ENCODE data around the gene EDIL3. TPM values are rescaled to one million over a fixed set of nuclear protein-coding genes. Genes with fewer than 3 reads are reported as not detected.

EDIL3 gene
- total and polyA plus RNA-seq, 9 of the 15 experiments (the other 6 are each of a cell fraction or from before 2014, with no cell fraction given), result 0.09 TPM; not detected in 8

GRCh38 chr5:84118551-84118950 lies 266.1 kb downstream of the EDIL3 start (continued):
- TF ChIP-seq PRDM10 (IDR thresholded peaks at IDR 0.05; ENCODE audit: partially characterized antibody) (no peak), NFE2 (IDR thresholded peaks at IDR 0.05; ENCODE audit: low read depth) (no peak), ZNF282 (CRISPR knock-in tag; IDR thresholded peaks at IDR 0.05) (no peak), BDP1 (IDR thresholded peaks at IDR 0.05; ENCODE audit: insufficient read depth, insufficient read length) (no peak), ZNF79 (CRISPR knock-in tag; IDR thresholded peaks at IDR 0.05; ENCODE audit: low read depth) (no peak), TRIM28 (IDR thresholded peaks at IDR 0.05) (no peak)

GRCh38 chr5:84115727-84116126 lies 269.0 kb downstream of the EDIL3 start:
- H2AFZ ChIP-seq (ENCODE audit: low read depth, low read length), result no peak overlapping the region
- H3K4me3 ChIP-seq, result no peak overlapping the region
- in situ Hi-C loops (cut with MboI), result no loop called here
- no peaks in the 10 kb centered on the region for H3K79me2 ChIP-seq (ENCODE audit: control insufficient read depth, insufficient read depth, low read length)
- H3K9ac ChIP-seq (ENCODE audit: insufficient read depth in 1 of 2, low read depth in 2 of 2, low read length in 2 of 2), result no peak overlapping the region
- H3K9me3 ChIP-seq (replicated peaks; ENCODE audit: control insufficient read depth, insufficient read depth, low read depth, low read length), result no peaks in the 10 kb centered on the region
- 0% methylated on average over 1 of the region's 1 CpG for WGBS (ENCODE audit: insufficient coverage, low coverage, missing lambda C conversion rate)
- intact Hi-C loops (cut with micrococcal nuclease), result no loop called here
- no TSS peak for BruUV-seq (replicated peaks)
- H3K36me3 ChIP-seq (ENCODE audit: control insufficient read depth, insufficient read depth, low read length), result no peaks in the 10 kb centered on the region
- ChIA-PET CTCF (ENCODE audit: low intra/inter-chr PET ratio) (no interaction called here), POLR2A (no interaction called here)
- no peak overlapping the region for H3K27ac ChIP-seq (ENCODE audit: extremely low read depth, low read depth, low read length)
- ATAC-seq (no peak), DNase-seq (ENCODE audit: extremely low read depth in 1 of 4, low spot score in 3 of 4) (no peak), FAIRE-seq (no peak)
- H3K4me2 ChIP-seq (ENCODE audit: insufficient read depth, low read length), result no peak overlapping the region
- no peaks in the 10 kb centered on the region for H4K20me1 ChIP-seq (replicated peaks; ENCODE audit: control insufficient read depth, insufficient read depth, low read length)
- TF ChIP-seq BRF1 (IDR thresholded peaks at IDR 0.05; ENCODE audit: borderline replicate concordance, extremely low read depth, insufficient read length), result no peak
- no peak for TF ChIP-seq PRMT5 (CRISPR knock-in tag; IDR thresholded peaks at IDR 0.05)
- H3K9me1 ChIP-seq (ENCODE audit: control insufficient read depth, insufficient read depth, low read length), result no peaks in the 10 kb centered on the region
- H3K4me1 ChIP-seq (replicated peaks in 1 of 2; ENCODE audit: control insufficient read depth in 2 of 2, insufficient read depth in 2 of 2, low read length in 2 of 2), result no peaks in the 10 kb centered on the region
- no peaks in the 10 kb centered on the region for H3K27me3 ChIP-seq (ENCODE audit: control insufficient read depth in 2 of 2, insufficient read depth in 2 of 2, low read length in 2 of 2)

All from K562 (cell line).